Body of pancreas (tissue), 4 donors: ENCODE measurements around the gene HOGA1. TPM values are rescaled to one million over a fixed set of nuclear protein-coding genes. Genes with fewer than 3 reads are reported as not detected.

Experiments used
- ATAC-seq: fragments of 150-250 bp; one replicate; pipeline ENCODE4 v1.9.1; 2016
- DNase-seq, 4 donors: peaks; one replicate each; pipeline ENCODE4 v3.0.0-alpha.2; 2019
- H3K27ac ChIP-seq, 4 donors: fragments of 200-600 bp; sonication (generic); 1 replicate in 3 of 4; 2 replicates in 1 of 4; pipeline versions ENCODE4 v1.5.1 to v1.6.1; 2016 to 2019; ENCODE audit warnings: mild to moderate bottlenecking in 1 of 4, mixed read lengths in 1 of 4, moderate library complexity in 1 of 4
- H3K27me3 ChIP-seq, 2 donors: fragments of 200-600 bp; sonication (generic); one replicate each; pipeline ENCODE4 v1.6.0; 2016; ENCODE audit warnings: mild to moderate bottlenecking in 1 of 2
- H3K36me3 ChIP-seq, 2 donors: fragments of 200-600 bp; sonication (generic); replicated peaks in 1 of 2; 2 replicates each; pipeline ENCODE4 v1.5.1; 2016; ENCODE audit warnings: low read depth in 2 of 2; ENCODE audit not compliant: insufficient read depth in 1 of 2
- H3K4me1 ChIP-seq: fragments of 200-600 bp; sonication (generic); one replicate; pipeline ENCODE4 v1.6.0; 2016
- H3K4me3 ChIP-seq, 2 donors: fragments of 200-600 bp; sonication (generic); 1 replicate in 1 of 2; 2 replicates in 1 of 2; pipeline ENCODE4 v1.5.1; 2016 to 2019
- H3K9me3 ChIP-seq, 3 donors: fragments of 200-600 bp; sonication (generic); 1 replicate in 2 of 3; 2 replicates in 1 of 3; pipeline ENCODE4 v1.5.1; 2016
- CTCF ChIP-seq, 7 experiments: fragments of 450-650 bp in 4 of 7; fragments of 200-600 bp in 3 of 7; sonication (generic) in 3 of 7; IDR thresholded peaks; one replicate each; pipeline ENCODE4 v1.5.1; 2016 to 2019; ENCODE audit warnings: antibody characterized with exemption in 7 of 7
- POLR2A ChIP-seq, 3 donors: fragments of 450-650 bp; IDR thresholded peaks; one replicate each; pipeline ENCODE4 v1.6.1; 2016; ENCODE audit warnings: antibody characterized with exemption in 3 of 3, mild to moderate bottlenecking in 2 of 3
- WGBS, 2 donors: methylation state at CpG; one replicate each; pipeline ENCODE4 v1.1.5; 2017; 5-methylcytosine and 5-hydroxymethylcytosine counted together
- intact Hi-C: fragments of 100-400 bp; cut with DNase I; formaldehyde crosslinking; loops from one replicate; pipeline ENCODE4 v1.15.1; 2023
- total RNA-seq, 2 donors: library from RNA; depleted of rRNA; stranded (reverse); fragments of >200 nt; gene quantifications; one replicate each; pipeline ENCODE4 v1.1.0, GENCODE V29; 2016

The HOGA1 gene
- total RNA-seq, 2 donors from 2014 or later = 7.3 to 16.3 TPM

DNA sequence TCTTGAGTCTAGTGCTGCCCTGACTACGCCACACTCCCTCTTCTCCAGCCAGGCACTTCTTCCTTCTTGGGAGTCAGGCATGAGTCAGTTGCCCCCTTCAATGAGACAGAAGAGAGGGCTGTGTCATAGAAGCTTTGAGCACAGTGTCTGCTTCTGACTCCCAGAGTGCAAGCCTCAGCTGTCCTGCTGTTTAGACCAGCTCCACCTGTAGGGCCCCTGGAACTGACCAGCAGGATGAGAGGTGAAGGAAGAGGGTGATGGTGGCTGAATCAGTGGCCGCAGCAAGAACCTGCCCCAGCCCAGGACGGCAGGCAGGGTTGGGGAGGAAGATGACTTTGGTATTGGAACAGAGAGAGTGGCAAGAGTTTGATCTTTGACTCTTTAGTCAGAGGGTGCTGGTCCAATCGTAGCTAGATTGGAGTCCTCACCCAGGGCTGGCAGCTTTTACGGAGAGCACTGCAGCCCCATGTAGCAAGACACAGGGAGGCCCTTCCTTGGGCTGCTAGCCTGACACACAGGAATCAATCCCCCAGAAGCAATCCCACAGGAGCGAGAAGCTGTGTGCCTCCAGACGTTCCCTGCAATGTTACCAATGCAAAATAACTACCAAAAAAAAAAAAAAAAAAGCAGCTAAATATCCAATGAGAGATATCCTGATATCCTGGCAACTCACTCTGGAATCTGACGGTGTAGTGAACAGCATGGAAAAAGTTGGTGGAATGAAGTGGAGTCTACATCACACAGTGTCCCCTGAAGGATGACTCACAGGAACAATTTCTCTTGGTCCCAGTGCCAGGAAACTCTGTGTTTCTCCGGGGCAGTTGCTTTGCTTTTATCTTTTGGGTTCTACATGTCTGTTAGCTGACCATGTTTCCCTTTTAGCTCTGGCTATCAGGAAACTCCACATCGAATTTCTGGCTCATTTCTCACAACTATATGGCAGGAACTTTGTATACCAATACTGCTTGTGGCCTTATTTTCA, 12.2 kb downstream of the HOGA1 start:
- Histone ChIP-seq H3K27me3 (no peaks in the 10 kb centered on the region), H3K27ac (peak overlapping the region; percentile 53 to 82 (median 67)), H3K9me3 (no peaks in the 10 kb centered on the region), H3K36me3 (no peaks in the 10 kb centered on the region), H3K4me3 (no peak overlapping the region), H3K4me1 (peaks cover 15% of the 10 kb centered on the region)
- TF ChIP-seq CTCF (IDR thresholded peaks at IDR 0.05) = no peak
- 44 to 51% methylated on average over 8 to 10 of the region's 10 CpGs for WGBS, 2 donors
- intact Hi-C loops = no loop called here
- peak; percentile 83 for ATAC-seq
- peak in 3 of 4 donors; percentile 36 to 72 (median 70) for DNase-seq

GRCh38 chr10:97597778-97598177, 13.6 kb downstream of the HOGA1 start:
- H3K9me3 ChIP-seq = no peaks in the 10 kb centered on the region
- intact Hi-C loops = no loop called here
- 93 to 100% methylated on average over 2 of the region's 2 CpGs for WGBS, 2 donors

GRCh38 chr10:97598407-97599271, 14.4 kb downstream of the HOGA1 start:
- Histone ChIP-seq H3K36me3 (no peaks in the 10 kb centered on the region), H3K9me3 (no peaks in the 10 kb centered on the region), H3K27ac (no peak overlapping the region), H3K4me3 (no peak overlapping the region), H3K27me3 (no peaks in the 10 kb centered on the region), H3K4me1 (peaks cover 13% of the 10 kb centered on the region)
- no peak for ATAC-seq
- intact Hi-C loops = no loop called here
- DNase-seq = no peak
- no peak for TF ChIP-seq CTCF (IDR thresholded peaks at IDR 0.05)
- TF ChIP-seq POLR2A (IDR thresholded peaks at IDR 0.05) = no peak
- WGBS, 2 donors = 89 to 92% methylated on average over 15 to 19 of the region's 19 CpGs

More at GRCh38 chr10:97597778-97598177, 13.6 kb downstream of the HOGA1 start:
- no peaks in the 10 kb centered on the region for H3K27me3 ChIP-seq
- DNase-seq (no peak), ATAC-seq (no peak)
- TF ChIP-seq POLR2A (IDR thresholded peaks at IDR 0.05) (no peak), CTCF (IDR thresholded peaks at IDR 0.05) (no peak)
- H3K4me1 ChIP-seq = peaks cover 15% of the 10 kb centered on the region
- peak overlapping the region in 1 of 4 donors; percentile 82 for H3K27ac ChIP-seq
- H3K36me3 ChIP-seq = no peaks in the 10 kb centered on the region
- H3K4me3 ChIP-seq = no peak overlapping the region

- Histone ChIP-seq H3K9me3 (no peaks in the 10 kb centered on the region), H3K4me3 (no peak overlapping the region), H3K27ac (no peak overlapping the region), H3K27me3 (no peaks in the 10 kb centered on the region), H3K4me1 (peaks cover 11% of the 10 kb centered on the region), H3K36me3 (no peaks in the 10 kb centered on the region)
- intact Hi-C loops = no loop called here
- ATAC-seq = no peak
- WGBS, 2 donors = 81 to 96% methylated on average over 4 to 6 of the region's 6 CpGs
- TF ChIP-seq CTCF (IDR thresholded peaks at IDR 0.05) (no peak), POLR2A (IDR thresholded peaks at IDR 0.05) (no peak)
- DNase-seq = no peak
These were observed 15.1 kb downstream of the HOGA1 start for GRCh38 chr10:97599272-97599619.
